GM06990 (cell line): Measurements from ENCODE around the gene TEX11.

Experiments used
- DNase-seq: peaks from one replicate; pipeline ENCODE4 v3.0.0-alpha.2; 2011; ENCODE audit not compliant: insufficient read length; ENCODE audit errors: extremely low read depth
- H3K27me3 ChIP-seq: replicated peaks from 2 replicates; pipeline ENCODE4 v1.6.0; 2011; ENCODE audit warnings: low read length; ENCODE audit not compliant: control insufficient read depth, insufficient read depth
- H3K36me3 ChIP-seq: 2 replicates; pipeline ENCODE4 v1.5.1; 2011; ENCODE audit warnings: low read length; ENCODE audit not compliant: control insufficient read depth, insufficient read depth
- H3K4me3 ChIP-seq: replicated peaks from 2 replicates; pipeline ENCODE4 v1.5.1; 2011; ENCODE audit warnings: low read depth, mild to moderate bottlenecking, control low read depth, low read length
- CTCF ChIP-seq: IDR thresholded peaks from 2 replicates; pipeline ENCODE4 v1.5.1; 2011; ENCODE audit warnings: low read length, control low read depth, mild to moderate bottlenecking, inconsistent platforms; ENCODE audit not compliant: insufficient read depth, poor library complexity, severe bottlenecking

TEX11 gene

DNA sequence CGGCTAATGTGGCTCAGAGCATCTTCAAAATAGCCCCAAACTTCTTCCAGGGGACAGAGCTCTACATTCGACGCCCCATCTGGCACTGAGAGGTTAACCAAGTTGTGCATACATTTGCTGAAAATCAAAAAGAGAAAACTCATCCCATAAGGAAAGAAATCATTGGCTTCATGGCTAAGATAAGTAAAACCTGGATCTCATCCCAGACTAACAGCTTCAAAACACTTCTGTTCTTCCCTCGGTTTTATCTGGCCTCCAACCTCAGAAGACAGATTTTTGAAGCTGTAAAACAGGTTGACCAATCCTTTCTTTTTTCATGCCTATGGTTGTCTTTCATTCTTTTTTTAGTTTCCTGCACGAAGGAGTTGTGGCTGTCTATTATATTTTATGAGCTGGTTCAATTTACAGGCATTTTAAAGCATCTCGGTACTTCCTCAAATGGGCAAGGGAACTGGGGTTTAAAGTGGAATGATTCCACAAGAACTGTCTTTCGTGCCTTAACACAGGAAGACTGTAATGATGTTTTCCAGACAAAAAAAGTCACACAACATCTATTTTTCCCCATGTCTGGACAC, 356.3 kb downstream of the TEX11 start:
- no peak for DNase-seq
- no peaks in the 10 kb centered on the region for H3K36me3 ChIP-seq
- no peaks in the 10 kb centered on the region for H3K27me3 ChIP-seq
- no peak overlapping the region for H3K4me3 ChIP-seq
- TF ChIP-seq CTCF, result no peak

GRCh38 chrX:70549429-70549828, 359.1 kb downstream of the TEX11 start:
- Histone ChIP-seq H3K36me3 (no peaks in the 10 kb centered on the region), H3K27me3 (no peaks in the 10 kb centered on the region), H3K4me3 (no peak overlapping the region)
- no peak for DNase-seq
- TF ChIP-seq CTCF, result no peak

DNA sequence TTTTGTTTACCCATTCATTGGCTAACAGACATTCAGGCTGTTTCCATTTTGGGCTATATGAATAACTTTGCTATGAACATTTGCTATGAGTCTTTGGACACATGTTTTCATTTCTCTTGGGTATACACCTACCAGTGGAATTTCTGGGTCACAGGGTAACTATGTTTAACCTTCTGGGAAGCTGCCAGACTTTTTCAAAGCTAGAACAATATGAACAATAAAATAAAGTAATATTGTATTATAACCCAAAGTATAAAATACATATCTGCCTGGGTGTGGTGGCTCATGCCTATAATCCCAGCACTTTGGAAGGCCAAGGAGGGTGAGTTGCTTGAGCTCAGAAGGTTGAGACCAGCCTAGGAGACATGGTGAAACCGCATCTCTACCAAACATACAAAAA, 373.3 kb downstream of the TEX11 start:
- Histone ChIP-seq H3K4me3 (no peak overlapping the region), H3K27me3 (no peaks in the 10 kb centered on the region), H3K36me3 (no peaks in the 10 kb centered on the region)
- no peak for TF ChIP-seq CTCF
- DNase-seq, result no peak

- Histone ChIP-seq H3K4me3 (no peak overlapping the region), H3K36me3 (no peaks in the 10 kb centered on the region), H3K27me3 (no peaks in the 10 kb centered on the region)
- no peak for DNase-seq
- no peak for TF ChIP-seq CTCF
These were observed 380.7 kb downstream of the TEX11 start for GRCh38 chrX:70527610-70528345.

- no peak overlapping the region for H3K4me3 ChIP-seq
- H3K27me3 ChIP-seq, result no peaks in the 10 kb centered on the region
- no peak for DNase-seq
- H3K36me3 ChIP-seq, result no peaks in the 10 kb centered on the region
- no peak for TF ChIP-seq CTCF
These were observed 381.5 kb downstream of the TEX11 start for GRCh38 chrX:70527053-70527452.
